BJ (cell line): ENCODE data around the gene CD4. TPM values are rescaled to one million over a fixed set of nuclear protein-coding genes. Genes with fewer than 3 reads are reported as not detected.

Experiments used
- CTCF ChIA-PET: fragments of 350-600 bp; formaldehyde crosslinking; extraction: SDS; loops from one replicate; lab custom pipeline; 2021; ENCODE audit warnings: antibody characterized with exemption, inconsistent platforms; lab: Yijun Ruan, JAX
- POLR2A ChIA-PET: fragments of 300-600 bp; sonication (Branson Sonifier 250); formaldehyde crosslinking; extraction: SDS; loops from one replicate; lab custom pipeline; 2021; ENCODE audit warnings: antibody characterized with exemption; lab: Charles Lee
- DNase-seq: peaks from one replicate; pipeline ENCODE4 v3.0.0-alpha.2; 2011; ENCODE audit warnings: low read depth
- H3K27me3 ChIP-seq: 2 replicates; pipeline ENCODE4 v1.6.0; 2011; ENCODE audit warnings: low read length; ENCODE audit not compliant: control insufficient read depth, insufficient read depth
- H3K36me3 ChIP-seq: 2 replicates; pipeline ENCODE4 v1.5.1; 2011; ENCODE audit warnings: low read length; ENCODE audit not compliant: control insufficient read depth, insufficient read depth
- H3K4me3 ChIP-seq: 2 replicates; pipeline ENCODE4 v1.5.1; 2011; ENCODE audit warnings: low read depth, mild to moderate bottlenecking, control low read depth, low read length
- CTCF ChIP-seq: IDR thresholded peaks from 2 replicates; pipeline ENCODE4 v1.5.1; 2011; ENCODE audit warnings: low read depth, mild to moderate bottlenecking, control low read depth, inconsistent platforms, low read length, moderate library complexity; ENCODE audit not compliant: insufficient read depth
- polyA plus RNA-seq: library from polyadenylated mRNA; depleted of rRNA; stranded (reverse); fragments of >200 nt; gene quantifications from 2 replicates; pipeline ENCODE4 v1.2.3, GENCODE V29; 2011

CD4 gene
- polyA plus RNA-seq, 1 experiment = 0.42 TPM

DNA sequence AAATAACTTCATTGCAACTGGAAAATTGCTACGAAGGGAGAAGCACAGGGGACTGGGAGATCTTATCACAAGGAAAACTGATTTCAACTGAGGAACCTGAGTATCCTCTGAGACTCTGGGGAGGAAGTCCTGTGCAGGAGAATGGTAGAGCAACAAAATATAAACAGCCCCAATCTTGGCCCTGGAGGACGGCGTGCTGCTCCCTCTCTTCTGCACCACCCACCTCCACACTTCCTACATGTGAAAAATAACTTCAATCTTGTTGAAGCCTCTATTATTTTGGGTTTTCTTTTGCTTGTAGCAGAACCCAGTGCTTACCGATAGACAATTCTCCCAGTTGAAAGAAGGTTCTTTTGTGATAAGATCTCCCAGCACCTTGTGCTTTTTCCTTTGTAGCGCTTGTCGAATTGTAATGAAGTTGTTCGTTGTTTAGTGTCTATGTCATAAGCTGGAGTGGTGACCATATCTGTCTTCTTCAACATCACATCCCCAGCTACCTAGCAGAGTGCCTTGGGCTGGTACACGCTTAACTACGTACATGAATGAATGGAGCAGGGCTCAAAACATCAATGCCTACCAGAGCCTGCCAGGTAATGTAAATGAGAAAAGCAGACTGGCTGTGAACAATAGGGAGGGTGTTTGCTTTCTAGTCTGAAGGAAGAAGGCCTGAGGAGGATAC, 2.8 kb upstream of the CD4 start:
- no peak for TF ChIP-seq CTCF
- ChIA-PET CTCF (interaction anchor here (0.7 to 17.2 kb wide), 4 partner anchors 9 to 37 kb away, joined by 3 to 222 read pairs (median 23); partner anchors contain the start of genes GPR162 and MLF2), POLR2A (no interaction called here)
- Histone ChIP-seq H3K4me3 (no peak overlapping the region), H3K27me3 (no peaks in the 10 kb centered on the region), H3K36me3 (no peaks in the 10 kb centered on the region)
- no peak for DNase-seq

DNA sequence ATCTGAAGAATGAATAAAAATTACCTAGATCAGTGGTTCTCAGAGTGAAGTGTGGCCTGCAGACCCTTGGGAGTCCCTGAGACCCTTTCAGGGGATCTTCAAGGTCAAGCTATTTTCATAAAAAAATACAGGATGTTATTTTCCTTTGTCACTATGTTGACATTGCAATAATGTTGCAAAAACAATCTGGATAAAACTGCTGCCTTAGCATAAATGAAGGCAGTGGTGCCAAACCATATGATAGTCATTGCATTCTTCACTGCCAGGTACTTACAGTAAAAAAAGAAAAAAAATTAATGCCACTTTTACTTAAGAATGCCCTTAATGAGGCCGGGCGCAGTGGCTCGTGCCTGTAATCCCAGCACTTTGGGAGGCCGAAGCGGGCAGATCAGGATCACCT, 2.0 kb upstream of the CD4 start:
- H3K36me3 ChIP-seq = no peaks in the 10 kb centered on the region
- DNase-seq = no peak
- H3K27me3 ChIP-seq = no peaks in the 10 kb centered on the region
- no peak overlapping the region for H3K4me3 ChIP-seq
- TF ChIP-seq CTCF = no peak
- POLR2A ChIA-PET = no interaction called here
- CTCF ChIA-PET = interaction anchor here (0.7 to 17.2 kb wide), 3 partner anchors 21 to 36 kb away, joined by 3 to 222 read pairs (median 43); partner anchors contain the start of genes GPR162 and MLF2

- Histone ChIP-seq H3K4me3 (no peak overlapping the region), H3K27me3 (no peaks in the 10 kb centered on the region; the same call in 1 of the 2 replicates), H3K36me3 (no peaks in the 10 kb centered on the region)
- POLR2A ChIA-PET = no interaction called here
- DNase-seq = no peak
- CTCF ChIA-PET = interaction anchor here (0.7 kb wide), 1 partner anchor 12 kb away, joined by 3 read pairs; no protein-coding TSS in a partner anchor
- no peak for TF ChIP-seq CTCF
These were observed 1.3 kb downstream of the CD4 start for GRCh38 chr12:6790496-6791150.

DNA sequence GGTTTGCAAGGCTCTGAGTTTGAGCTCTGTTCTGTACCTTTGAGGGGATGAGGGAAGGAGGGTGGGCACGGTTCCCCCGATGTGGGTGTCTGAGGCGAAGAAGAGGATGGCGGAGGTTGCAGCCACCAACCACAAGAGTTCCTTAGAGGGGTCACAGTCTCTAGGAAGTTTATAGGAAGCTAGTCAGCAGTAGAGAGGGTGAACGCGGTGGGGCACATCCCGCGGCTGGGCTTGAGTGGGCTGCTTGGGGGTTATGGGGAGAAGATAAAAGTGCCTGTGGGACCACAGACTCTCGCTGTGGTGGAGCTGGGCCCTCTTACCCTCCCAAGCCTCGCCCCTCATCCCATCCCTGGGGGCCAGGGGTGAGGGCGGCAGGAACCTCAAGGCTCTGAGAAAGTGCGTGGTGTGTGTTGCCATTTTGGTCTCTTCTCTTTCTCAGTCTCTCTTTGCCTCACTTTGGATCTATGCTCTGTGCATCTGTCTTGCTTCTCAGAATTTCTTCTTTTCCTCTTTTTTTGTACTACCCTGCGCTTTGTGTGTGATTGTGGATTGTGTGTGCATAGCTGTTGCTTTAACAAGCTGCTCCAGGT, 2.7 kb downstream of the CD4 start:
- Histone ChIP-seq H3K4me3 (no peak overlapping the region), H3K27me3 (peaks cover 2% of the 10 kb centered on the region; the same call in 1 of the 2 replicates), H3K36me3 (no peaks in the 10 kb centered on the region)
- DNase-seq = no peak
- ChIA-PET CTCF (interaction anchor here (0.9 to 2.9 kb wide), 5 partner anchors 13 to 39 kb away, joined by 3 to 14 read pairs (median 4); partner anchors contain the start of genes MLF2 and P3H3), POLR2A (no interaction called here)
- no peak for TF ChIP-seq CTCF
